DOHH2 (cell line): ENCODE data around the gene BAHD1.

Source experiments
- H3F3A ChIP-seq: fragments of 200-600 bp; sonication (generic), shearing (Covaris generic); 2 replicates; pipeline ENCODE4 v1.6.0; 2016; ENCODE audit warnings: antibody characterized with exemption, mild to moderate bottlenecking; ENCODE audit not compliant: control insufficient read depth, insufficient read depth
- H3K27ac ChIP-seq: fragments of 200-600 bp; sonication (generic); 2 replicates; pipeline ENCODE4 v1.5.1; 2014; ENCODE audit warnings: low read depth, mild to moderate bottlenecking, low read length, moderate library complexity
- H3K27me3 ChIP-seq: fragments of 200-600 bp; sonication (generic); 2 replicates; pipeline ENCODE4 v1.6.1; 2014; ENCODE audit warnings: mild to moderate bottlenecking, low read length, mixed read lengths; ENCODE audit not compliant: control insufficient read depth
- H3K36me3 ChIP-seq: fragments of 200-600 bp; sonication (generic); 2 replicates; pipeline ENCODE4 v1.6.1; 2014; ENCODE audit warnings: mild to moderate bottlenecking, low read length, moderate library complexity, mixed read lengths; ENCODE audit not compliant: control insufficient read depth
- H3K4me1 ChIP-seq: fragments of 200-600 bp; sonication (generic); 2 replicates; pipeline ENCODE4 v1.6.1; 2014; ENCODE audit warnings: mild to moderate bottlenecking, low read length, mixed read lengths; ENCODE audit not compliant: control insufficient read depth
- H3K4me2 ChIP-seq: fragments of 200-600 bp; sonication (generic); 2 replicates; pipeline ENCODE4 v1.6.0; 2014; ENCODE audit warnings: mild to moderate bottlenecking, low read length, moderate library complexity
- H3K4me3 ChIP-seq: fragments of 200-600 bp; sonication (generic); 2 replicates; pipeline ENCODE4 v1.5.1; 2014; ENCODE audit warnings: mild to moderate bottlenecking, low read length, mixed read lengths
- H3K79me2 ChIP-seq: fragments of 200-600 bp; sonication (generic); 2 replicates; pipeline ENCODE4 v1.6.1; 2014; ENCODE audit warnings: mild to moderate bottlenecking, low read length, mixed read lengths; ENCODE audit not compliant: control insufficient read depth
- H3K9me2 ChIP-seq: fragments of 200-600 bp; sonication (generic); replicated peaks from 2 replicates; pipeline ENCODE4 v1.6.1; 2014; ENCODE audit warnings: mild to moderate bottlenecking, low read length, mixed read lengths; ENCODE audit not compliant: control insufficient read depth
- H3K9me3 ChIP-seq: fragments of 200-600 bp; sonication (generic); 2 replicates; pipeline ENCODE4 v1.6.1; 2014; ENCODE audit warnings: antibody characterized with exemption, low read length, mixed read lengths; ENCODE audit not compliant: control insufficient read depth, insufficient read depth
- H4K20me1 ChIP-seq: fragments of 200-600 bp; sonication (generic); 2 replicates; pipeline ENCODE4 v1.6.0; 2014; ENCODE audit warnings: low read depth, mild to moderate bottlenecking, antibody characterized with exemption, low read length, moderate library complexity; ENCODE audit not compliant: control insufficient read depth, insufficient read depth
- EZH2phosphoT487 ChIP-seq: fragments of 200-600 bp; sonication (generic); IDR thresholded peaks from 2 replicates; pipeline ENCODE4 v1.6.1; 2017; ENCODE audit warnings: borderline replicate concordance, mild to moderate bottlenecking, antibody characterized with exemption, low read length, moderate library complexity, mixed read lengths
- TF ChIP-seq, protein P1 (sequence below): fragments of 200-600 bp; sonication (generic); IDR thresholded peaks from one replicate; pipeline ENCODE4 v1.5.1; 2014; ENCODE audit warnings: antibody characterized with exemption, mild to moderate bottlenecking, low read depth, low read length; ENCODE audit not compliant: poor library complexity, severe bottlenecking

BAHD1 gene

DNA sequence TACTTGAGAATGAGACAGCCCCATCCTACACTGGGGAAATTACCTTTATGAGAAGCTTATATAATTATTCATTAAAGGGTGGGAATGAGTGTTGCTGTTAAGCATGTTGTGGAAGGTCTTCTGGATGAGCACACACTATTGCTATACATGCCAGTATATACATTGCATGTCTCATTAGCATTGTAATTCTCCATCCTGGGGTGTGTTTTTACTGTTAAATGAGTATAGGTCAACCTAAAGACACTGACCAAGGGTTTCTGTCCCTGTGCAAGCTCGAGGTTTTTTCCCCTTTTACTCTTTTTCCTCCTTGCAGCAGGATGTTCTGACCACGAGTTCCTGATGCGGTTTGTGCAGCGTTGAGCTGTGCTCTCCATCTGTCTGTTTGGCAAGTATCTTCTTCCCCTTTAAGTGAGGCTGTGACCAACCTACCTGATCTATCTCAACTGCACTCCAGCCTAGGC lies 42.3 kb upstream of the BAHD1 start:
- Histone ChIP-seq H3F3A (peaks cover 9% of the 10 kb centered on the region), H3K27me3 (no peaks in the 10 kb centered on the region), H3K9me3 (no peaks in the 10 kb centered on the region; the same call in 1 of the 2 replicates), H4K20me1 (no peaks in the 10 kb centered on the region), H3K4me3 (no peak overlapping the region), H3K27ac (0 out of 2 replicates have a peak overlapping the region, but pooled peaks have one; percentile 1), H3K79me2 (no peaks in the 10 kb centered on the region), H3K4me2 (peak overlapping the region; percentile 45), H3K36me3 (peaks cover 13% of the 10 kb centered on the region), H3K9me2 (no peaks in the 10 kb centered on the region), H3K4me1 (peaks cover 17% of the 10 kb centered on the region)
- TF ChIP-seq, protein P1, sequence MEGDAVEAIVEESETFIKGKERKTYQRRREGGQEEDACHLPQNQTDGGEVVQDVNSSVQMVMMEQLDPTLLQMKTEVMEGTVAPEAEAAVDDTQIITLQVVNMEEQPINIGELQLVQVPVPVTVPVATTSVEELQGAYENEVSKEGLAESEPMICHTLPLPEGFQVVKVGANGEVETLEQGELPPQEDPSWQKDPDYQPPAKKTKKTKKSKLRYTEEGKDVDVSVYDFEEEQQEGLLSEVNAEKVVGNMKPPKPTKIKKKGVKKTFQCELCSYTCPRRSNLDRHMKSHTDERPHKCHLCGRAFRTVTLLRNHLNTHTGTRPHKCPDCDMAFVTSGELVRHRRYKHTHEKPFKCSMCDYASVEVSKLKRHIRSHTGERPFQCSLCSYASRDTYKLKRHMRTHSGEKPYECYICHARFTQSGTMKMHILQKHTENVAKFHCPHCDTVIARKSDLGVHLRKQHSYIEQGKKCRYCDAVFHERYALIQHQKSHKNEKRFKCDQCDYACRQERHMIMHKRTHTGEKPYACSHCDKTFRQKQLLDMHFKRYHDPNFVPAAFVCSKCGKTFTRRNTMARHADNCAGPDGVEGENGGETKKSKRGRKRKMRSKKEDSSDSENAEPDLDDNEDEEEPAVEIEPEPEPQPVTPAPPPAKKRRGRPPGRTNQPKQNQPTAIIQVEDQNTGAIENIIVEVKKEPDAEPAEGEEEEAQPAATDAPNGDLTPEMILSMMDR: no peak
- no peak for TF ChIP-seq EZH2phosphoT487

DNA sequence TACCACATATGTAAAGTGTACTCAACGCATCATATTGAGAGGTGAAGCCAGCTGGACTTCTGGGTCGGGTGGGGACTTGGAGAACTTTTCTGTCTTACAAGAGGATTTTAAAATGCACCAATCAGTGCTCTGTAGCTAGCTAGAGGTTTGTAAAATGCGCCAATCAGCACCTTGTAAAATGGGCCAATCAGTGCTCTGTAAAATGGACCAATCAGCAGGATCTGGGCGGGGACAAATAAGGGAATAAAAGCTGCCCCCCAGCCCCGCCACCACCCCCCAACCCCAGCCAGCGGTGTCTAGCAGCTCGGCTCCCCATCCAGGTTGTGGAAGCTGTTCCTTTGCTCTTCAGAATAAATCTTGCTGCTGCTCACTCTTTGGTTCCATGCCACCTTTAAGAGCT lies 41.4 kb upstream of the BAHD1 start:
- Histone ChIP-seq H3K27ac (no peak overlapping the region), H4K20me1 (no peaks in the 10 kb centered on the region), H3K79me2 (no peaks in the 10 kb centered on the region), H3K4me1 (peaks cover 17% of the 10 kb centered on the region), H3F3A (peaks cover 9% of the 10 kb centered on the region), H3K9me2 (no peaks in the 10 kb centered on the region), H3K9me3 (no peaks in the 10 kb centered on the region; the same call in 1 of the 2 replicates), H3K4me3 (no peak overlapping the region), H3K36me3 (peaks cover 4% of the 10 kb centered on the region), H3K27me3 (no peaks in the 10 kb centered on the region), H3K4me2 (no peak overlapping the region)
- TF ChIP-seq, protein P1: no peak
- no peak for TF ChIP-seq EZH2phosphoT487

DNA sequence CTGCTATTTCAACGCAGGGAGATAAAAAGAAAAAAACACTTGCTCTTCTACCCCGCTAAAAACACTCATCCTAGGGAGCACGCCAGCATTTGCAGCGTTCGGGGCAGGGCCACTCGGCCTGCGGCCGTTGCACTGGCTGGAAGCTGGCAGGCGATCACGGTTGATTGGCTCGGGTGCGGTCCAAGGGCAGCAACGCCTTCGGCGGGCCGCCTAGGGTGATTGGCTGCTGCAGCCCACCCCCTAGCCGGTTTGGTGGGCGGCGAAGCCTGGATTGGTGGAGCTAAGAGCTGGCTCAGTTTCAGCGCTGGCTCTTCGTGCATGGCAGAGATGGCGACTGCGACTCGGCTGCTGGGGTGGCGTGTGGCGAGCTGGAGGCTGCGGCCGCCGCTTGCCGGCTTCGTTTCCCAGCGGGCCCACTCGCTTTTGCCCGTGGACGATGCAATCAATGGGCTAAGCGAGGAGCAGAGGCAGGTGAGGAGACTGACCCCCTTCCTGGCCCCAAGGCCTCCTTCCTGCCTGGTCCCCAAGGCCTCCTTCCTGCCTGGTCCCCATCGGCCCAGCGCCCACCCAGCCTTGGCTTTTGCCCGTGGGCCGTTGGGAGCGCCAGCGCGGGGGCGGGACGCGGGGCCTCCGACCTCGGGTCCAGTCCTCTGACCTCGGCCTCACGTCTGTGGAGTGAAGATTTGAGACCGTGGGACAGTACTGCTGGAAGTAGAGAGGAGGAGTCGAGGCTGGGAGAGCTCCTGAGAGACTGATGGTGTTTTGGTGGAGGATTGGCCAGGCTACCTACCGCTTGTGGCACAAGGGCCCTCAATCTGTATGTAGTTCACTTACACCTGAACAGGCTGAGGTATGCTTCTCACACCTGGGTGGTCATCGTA lies 35.0 kb upstream of the BAHD1 start, which contains the start of gene IVD:
Gene IVD, plus strand, starts transcription at position 295 of the 881 bp plus-strand sequence. Its CDS starts 33 bp downstream, at position 328.
- Histone ChIP-seq H3K4me1 (peaks cover 28% of the 10 kb centered on the region), H4K20me1 (no peaks in the 10 kb centered on the region), H3K4me2 (peak within 1 kb of the TSS; percentile 82), H3F3A (no peaks in the 10 kb centered on the region), H3K9me2 (no peaks in the 10 kb centered on the region), H3K27ac (no peak within 1 kb of the TSS), H3K79me2 (peaks cover 9% of the 10 kb centered on the region), H3K9me3 (no peaks in the 10 kb centered on the region), H3K4me3 (peak within 1 kb of the TSS; percentile 79), H3K36me3 (peaks cover 14% of the 10 kb centered on the region), H3K27me3 (no peaks in the 10 kb centered on the region)
- TF ChIP-seq EZH2phosphoT487: no peak
- TF ChIP-seq, protein P1: no peak
